ENCODE measurements around the gene NTM.
"Not testable (repeated sequence)": the region's sequence is repeated elsewhere in the genome, so short reads cannot be mapped to it uniquely, and the experiment has no call there.

NTM gene

DNA sequence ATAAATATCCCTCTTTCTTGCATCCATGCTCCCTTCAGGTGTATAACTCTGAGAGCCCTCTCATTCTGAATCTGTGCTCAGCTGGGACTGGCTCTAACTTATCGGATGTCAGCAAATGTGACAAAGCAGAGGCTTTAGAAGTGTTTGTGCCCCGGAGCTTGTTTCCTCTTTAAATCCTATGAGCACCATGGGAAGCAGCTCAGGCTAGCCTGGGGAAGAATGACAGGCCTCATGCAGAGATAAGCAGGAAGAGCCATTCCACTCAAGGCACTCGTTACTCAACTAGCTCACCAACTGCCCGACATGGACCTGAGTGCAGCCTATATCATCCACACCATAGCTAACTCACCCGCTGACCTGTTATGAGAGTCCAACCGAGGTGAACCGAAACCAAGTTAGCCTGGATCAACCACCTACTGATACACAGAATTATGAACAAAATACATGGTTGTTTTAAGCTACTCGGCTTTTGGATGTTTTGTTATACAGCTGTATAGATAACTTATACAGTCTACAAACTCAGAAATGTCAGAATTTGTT is 990.7 kb downstream of the NTM start:
- DNase-seq (ENCODE audit: low read depth), result no peak

DNA sequence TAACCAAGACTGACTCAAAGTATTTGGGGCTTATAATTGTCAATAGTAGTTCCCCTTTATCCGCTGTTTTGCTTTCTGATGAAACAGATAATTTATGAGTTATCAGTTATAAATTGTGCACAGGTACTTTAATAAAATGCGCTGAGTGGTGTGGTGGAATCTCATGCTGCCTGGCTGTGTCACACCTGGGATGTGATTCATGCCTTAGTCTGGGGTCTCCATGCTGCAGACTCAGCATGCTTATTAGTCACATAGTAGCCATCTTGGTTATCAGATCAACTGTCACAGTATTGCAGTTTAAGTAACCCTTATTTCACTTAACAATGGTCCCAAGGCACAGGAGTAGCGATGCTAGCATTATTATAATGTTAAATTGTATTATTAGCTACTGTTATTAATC is 995.2 kb downstream of the NTM start:
- peak; percentile 12 for DNase-seq (ENCODE audit: low read depth)

GRCh38 chr11:132367293-132367692 is 996.9 kb downstream of the NTM start:
- no peak for DNase-seq (ENCODE audit: low read depth)

- not testable (repeated sequence) for DNase-seq (ENCODE audit: low read depth)
Measured at GRCh38 chr11:132370114-132370513, 999.7 kb downstream of the NTM start.

DNA sequence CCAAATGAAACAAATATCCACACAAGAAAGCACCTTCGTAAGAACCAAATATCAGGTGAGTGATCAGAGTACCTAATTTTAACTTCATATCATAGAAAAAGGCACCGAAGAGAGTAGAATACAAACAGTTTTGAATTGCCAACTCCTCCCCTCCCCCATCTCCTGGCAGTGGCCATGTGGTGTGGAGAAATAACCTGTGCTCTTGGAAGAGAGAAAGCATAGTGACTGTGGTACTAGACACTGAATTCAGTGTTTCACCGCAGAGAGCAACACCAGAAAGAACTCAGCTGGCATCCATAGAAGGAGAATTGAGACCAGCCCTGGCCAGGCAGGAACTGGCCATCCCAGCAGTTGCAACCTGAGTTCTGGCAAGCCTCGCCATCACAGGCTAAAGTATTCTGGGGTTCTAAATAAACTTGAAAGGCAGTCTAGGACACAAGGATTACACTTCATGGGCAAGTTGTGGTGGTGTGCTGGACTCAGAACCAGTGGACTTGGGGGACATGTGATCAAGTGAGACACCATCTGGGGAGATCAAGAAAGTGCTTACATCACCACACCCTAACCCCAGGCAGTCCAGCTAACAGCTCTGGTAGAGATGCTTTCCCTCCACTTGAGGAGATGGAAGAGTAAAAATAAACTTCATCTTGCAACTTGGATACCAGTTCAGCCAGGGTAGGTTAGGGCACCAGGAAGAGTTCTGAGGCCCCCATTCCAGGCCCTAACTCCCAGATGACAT is 1003.2 kb downstream of the NTM start:
- DNase-seq (ENCODE audit: low read depth), result peak; percentile 3

GRCh38 chr11:132379540-132379939 is 1009.1 kb downstream of the NTM start:
- no peak for DNase-seq (ENCODE audit: low read depth)

Data from ELR (cell line).